Spleen (tissue), 7 donors: Measurements from ENCODE around the gene KRT40.

Experiments
- POLR2A ChIP-seq, 3 donors: fragments of 450-650 bp; IDR thresholded peaks; one replicate each; pipeline ENCODE4 v1.5.1; 2017; ENCODE audit warnings: antibody characterized with exemption in 3 of 3, mild to moderate bottlenecking in 1 of 3
- POLR2AphosphoS5 ChIP-seq, 3 donors: sonication (generic); formaldehyde crosslinking; IDR thresholded peaks; one replicate each; pipeline ENCODE4 v1.5.1; 2017; ENCODE audit warnings: antibody characterized with exemption in 3 of 3
- TF ChIP-seq, protein P1 (sequence below), 11 experiments: fragments of 200-600 bp in 7 of 11; fragments of 450-650 bp in 4 of 11; sonication (generic) in 4 of 11; IDR thresholded peaks in 8 of 11; conservative IDR thresholded peaks in 3 of 11; 1 replicate in 7 of 11; 2 replicates in 4 of 11; pipeline versions ENCODE4 v1.4.0 to v1.8.0; 2016 to 2021; ENCODE audit warnings: antibody characterized with exemption in 11 of 11, inconsistent platforms in 4 of 11, mild to moderate bottlenecking in 1 of 11
- donor health status: DM: no; HTN: no; CAD: no; lungs with moderate emphysema.
- donor health status: DM: no; HTN: no; CAD: no.
- donor health status: DM: no; HTN: no; CAD: no.

DNA sequence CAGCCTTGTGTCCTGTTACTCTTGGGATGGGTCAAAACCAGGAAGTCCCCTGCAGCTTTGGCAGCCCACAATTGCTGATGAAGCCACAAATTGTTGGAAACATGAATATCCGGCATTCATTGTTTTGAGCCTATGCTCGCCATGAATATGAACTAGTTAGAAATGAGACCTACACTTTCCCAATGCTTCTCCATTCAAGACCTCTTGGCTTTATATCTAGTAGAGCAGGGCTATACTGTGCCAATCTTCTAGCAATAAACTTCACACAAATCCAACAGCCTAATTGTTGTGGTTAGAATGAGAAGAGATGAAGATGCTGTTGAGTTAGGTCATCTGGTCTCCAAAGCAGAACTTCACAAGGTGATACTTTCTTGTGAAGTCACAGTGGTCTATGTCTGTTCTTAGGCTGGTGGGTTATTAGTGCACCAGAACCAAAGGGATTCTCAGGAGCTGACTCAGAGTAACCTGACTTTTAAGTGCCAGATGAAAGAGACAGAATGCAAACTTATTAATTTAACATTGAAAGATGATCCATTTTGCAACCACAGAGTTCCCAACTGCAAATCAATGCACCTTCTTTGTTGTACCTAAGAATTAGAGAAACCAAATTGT, 33.0 kb downstream of the KRT40 start:
- TF ChIP-seq, protein P1, sequence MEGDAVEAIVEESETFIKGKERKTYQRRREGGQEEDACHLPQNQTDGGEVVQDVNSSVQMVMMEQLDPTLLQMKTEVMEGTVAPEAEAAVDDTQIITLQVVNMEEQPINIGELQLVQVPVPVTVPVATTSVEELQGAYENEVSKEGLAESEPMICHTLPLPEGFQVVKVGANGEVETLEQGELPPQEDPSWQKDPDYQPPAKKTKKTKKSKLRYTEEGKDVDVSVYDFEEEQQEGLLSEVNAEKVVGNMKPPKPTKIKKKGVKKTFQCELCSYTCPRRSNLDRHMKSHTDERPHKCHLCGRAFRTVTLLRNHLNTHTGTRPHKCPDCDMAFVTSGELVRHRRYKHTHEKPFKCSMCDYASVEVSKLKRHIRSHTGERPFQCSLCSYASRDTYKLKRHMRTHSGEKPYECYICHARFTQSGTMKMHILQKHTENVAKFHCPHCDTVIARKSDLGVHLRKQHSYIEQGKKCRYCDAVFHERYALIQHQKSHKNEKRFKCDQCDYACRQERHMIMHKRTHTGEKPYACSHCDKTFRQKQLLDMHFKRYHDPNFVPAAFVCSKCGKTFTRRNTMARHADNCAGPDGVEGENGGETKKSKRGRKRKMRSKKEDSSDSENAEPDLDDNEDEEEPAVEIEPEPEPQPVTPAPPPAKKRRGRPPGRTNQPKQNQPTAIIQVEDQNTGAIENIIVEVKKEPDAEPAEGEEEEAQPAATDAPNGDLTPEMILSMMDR (IDR thresholded peaks at IDR 0.05 in 8 of 11, conservative IDR thresholded peaks at IDR 0.05 in 3 of 11) = no peak
- no peak for TF ChIP-seq POLR2A (IDR thresholded peaks at IDR 0.05)
- no peak for TF ChIP-seq POLR2AphosphoS5 (IDR thresholded peaks at IDR 0.05)
